HG03342 (cell line): ENCODE measurements around the gene GALNT10.

Experiments used
- ATAC-seq: cut with Tn5 transposase; IDR thresholded peaks from one replicate; pipeline ENCODE4 v1.9.1; 2021; ENCODE audit warnings: mild to moderate bottlenecking, moderate library complexity; ENCODE audit not compliant: unreplicated experiment

GALNT10 gene

DNA sequence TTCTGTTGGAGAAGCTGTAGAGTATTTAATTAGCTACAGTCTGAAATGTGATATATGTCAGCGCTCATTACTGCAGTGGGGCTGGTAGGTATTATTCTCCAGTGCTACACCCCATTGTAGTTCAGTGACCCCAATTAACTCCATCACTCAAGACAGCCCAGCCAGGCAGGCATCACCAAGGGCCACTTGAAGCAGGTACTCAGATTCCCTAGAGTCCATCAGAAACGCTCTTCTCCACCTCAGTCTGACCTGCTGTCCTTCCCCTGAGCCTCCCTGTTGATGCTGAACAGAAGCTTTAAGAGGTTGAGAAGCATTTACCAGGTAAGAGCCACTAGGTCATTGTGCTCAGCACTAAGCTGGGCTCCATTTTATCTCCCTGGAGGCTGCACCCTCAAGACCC lies 71.8 kb downstream of the GALNT10 start:
- no peak for ATAC-seq

DNA sequence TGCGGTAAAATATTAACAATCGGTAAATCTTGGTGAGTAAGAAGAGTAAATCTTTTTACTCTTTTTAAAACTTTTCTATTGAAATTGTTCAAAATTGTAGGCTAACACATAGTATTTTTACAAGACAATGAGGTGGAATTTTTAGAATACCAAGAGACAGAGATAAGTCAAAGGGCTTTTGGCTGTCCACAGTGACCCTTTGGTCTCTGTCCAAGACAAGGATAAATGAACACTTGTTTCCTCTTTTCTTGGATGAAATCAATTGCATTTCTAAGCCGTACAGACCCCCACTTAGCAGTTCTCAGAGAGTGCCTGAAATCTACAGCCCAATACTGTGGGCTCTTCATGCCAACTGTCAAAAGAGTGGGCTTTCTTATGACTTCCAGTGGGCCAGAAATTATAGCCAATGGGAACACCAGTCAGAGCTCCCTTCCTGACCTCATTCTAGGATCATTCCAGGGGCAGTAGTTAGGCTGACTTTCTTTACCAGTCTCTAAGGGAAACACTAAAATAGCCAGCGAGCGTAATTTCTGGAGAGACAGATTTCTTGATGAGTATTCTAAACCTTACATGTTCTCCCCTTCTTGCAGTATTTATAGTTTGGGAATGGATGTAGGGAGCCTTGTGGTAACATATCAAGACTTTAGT lies 74.1 kb downstream of the GALNT10 start:
- no peak for ATAC-seq

DNA sequence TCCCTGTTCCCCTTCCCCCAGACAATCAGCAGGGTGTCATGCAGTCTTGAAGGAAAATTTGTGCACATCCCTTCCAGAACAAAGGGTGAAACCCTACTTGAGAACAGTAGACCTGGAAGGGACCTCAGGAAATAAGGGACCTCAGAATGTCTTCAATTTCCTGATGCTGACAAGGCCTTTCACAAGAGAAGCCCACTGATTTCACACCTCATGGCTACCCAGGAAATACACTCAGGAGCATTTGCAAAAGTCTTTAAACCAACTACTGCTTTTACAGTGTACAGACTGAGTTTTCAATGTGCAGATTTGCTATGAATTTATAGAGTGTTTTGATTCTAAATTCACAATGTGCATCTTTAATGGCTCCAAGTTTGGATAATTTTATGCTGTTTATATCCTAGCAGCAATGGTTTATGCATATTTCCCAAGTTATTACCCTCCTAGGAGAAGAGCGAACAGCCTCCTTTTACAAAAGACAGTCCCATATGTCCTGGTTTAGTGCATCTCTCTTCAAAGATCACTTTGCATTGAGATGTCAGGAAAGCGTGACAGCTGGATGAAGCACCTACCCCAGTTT lies 74.8 kb downstream of the GALNT10 start:
- ATAC-seq = no peak

DNA sequence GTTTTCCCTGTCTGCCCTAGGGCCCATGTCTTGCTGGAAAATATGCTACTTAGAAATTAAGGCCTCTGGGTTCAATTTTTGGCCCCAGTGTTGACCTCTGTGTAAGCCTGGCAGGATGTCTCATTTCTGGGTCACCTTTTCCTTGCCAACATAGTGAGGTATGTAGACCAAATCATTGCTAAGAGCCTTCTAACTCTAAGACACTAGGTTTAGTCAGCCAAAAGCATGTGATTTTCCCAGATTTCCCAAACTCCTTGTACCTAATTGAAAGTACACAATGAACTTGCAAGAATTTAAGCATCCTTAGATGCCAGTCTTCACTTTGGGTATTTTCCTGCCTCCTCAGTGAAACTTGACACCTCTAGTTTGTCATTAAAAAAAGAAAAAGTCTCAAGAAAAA lies 77.0 kb downstream of the GALNT10 start:
- no peak for ATAC-seq

DNA sequence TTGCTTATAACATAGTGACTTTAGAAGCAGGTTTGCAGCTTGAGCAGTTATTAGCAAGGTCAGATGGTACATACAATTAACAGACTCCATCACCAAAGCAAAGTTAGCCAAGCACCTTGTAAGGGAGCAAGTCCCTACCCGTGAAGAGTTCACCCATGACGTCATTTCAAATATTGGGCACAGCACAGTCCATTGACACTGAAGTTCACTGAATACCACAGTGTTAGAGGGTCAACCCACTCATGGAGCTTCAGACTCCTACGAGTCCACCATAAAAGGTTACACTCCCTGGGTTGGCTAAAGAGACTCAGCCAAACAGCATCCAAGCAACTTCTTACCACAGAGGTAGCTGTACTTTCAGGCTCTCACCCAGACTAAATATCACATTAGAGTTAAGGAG lies 77.5 kb downstream of the GALNT10 start:
- ATAC-seq = no peak

DNA sequence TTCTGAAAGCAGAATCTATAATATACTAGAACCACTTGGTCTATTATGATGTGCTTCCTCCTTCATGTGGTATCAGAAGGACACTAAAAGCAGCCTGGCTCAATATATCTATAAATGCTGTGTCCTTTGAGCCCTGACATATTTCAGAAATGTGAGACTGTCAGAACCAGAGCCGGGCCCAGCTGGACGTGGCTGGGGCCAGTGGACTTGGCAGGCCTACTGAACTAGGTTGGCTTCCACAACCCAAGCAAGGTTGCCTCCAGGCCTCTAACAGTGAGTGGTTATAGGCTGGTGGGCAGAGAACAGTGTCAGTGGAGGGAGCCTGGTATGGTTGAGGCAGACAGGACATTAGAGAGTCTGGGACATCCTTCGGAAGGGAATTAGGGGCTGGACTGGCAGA lies 78.9 kb downstream of the GALNT10 start:
- ATAC-seq = no peak

DNA sequence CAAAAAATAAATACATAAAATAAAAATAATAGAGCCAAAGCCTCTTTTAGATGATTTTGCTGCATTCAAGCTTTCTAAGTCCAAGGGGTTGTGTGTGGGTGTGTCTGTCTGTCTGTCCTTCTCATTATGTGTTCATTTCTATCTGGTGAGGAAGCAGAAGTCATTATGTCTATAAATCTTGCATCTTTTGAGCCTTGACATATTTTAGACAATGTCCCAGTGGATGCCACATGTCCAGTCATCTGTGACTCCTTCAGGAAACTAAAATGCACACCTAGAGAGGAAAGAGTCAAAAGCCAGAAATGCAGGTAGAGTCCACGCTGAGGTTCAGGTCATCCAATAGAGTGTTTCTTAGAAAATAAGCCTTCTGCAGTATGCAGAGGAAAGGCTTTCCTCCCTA lies 80.9 kb downstream of the GALNT10 start:
- no peak for ATAC-seq

DNA sequence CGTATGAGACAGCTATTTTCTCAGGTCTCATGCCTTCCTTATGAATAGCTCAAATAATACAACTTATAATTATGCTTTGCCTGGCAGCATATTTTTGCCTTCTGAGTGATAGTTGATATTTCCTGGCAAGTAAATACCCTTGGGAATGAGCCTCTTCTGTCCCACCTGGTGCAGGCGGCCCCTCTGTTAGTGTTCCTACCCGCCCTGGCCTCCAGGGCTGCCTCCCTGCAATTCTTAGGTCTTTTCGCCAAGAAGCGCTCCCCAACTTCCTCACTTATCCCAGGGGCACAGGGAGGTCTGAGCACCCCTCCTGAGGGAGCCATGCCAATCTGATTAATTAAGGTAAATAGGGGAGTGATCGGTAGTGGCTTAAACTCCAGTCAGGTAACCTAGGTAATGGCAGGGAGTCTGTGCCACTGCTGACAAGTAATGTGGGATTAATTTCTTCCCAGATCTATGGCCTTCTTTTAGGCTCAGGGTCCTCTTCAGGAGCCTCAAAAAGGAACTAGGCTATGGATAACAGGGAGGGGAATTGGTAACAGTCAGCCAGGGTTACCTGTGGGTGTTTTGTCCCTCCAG lies 81.5 kb downstream of the GALNT10 start:
- no peak for ATAC-seq

DNA sequence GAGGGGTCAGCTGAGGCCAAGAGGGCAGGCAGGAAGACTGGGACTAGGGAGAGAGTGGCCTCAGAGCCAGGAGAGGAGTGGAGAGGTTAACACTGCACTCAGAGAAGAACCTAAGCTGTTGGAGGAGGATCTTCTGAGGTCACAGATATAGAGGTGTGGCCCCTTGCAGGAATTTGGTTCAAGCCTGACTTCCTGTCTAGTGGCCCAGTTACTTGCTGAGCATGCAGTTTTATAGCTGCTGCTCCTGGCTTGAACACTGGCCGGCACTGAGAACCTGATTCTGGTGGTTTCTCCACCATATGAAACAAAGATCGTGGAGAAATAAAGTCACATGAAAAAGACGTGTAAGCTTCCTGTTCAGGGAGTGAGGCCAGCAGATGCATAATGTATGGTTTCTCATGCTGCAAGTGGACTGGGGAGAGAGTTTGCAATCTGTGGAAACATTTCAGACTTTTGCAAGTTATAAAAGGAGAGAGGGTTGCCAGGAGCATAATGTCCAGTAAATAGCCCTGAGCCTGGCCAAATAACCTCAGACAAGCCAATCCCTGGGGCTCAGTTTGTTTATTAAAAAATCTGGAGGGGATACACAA lies 82.6 kb downstream of the GALNT10 start:
- ATAC-seq = peak; percentile 60

DNA sequence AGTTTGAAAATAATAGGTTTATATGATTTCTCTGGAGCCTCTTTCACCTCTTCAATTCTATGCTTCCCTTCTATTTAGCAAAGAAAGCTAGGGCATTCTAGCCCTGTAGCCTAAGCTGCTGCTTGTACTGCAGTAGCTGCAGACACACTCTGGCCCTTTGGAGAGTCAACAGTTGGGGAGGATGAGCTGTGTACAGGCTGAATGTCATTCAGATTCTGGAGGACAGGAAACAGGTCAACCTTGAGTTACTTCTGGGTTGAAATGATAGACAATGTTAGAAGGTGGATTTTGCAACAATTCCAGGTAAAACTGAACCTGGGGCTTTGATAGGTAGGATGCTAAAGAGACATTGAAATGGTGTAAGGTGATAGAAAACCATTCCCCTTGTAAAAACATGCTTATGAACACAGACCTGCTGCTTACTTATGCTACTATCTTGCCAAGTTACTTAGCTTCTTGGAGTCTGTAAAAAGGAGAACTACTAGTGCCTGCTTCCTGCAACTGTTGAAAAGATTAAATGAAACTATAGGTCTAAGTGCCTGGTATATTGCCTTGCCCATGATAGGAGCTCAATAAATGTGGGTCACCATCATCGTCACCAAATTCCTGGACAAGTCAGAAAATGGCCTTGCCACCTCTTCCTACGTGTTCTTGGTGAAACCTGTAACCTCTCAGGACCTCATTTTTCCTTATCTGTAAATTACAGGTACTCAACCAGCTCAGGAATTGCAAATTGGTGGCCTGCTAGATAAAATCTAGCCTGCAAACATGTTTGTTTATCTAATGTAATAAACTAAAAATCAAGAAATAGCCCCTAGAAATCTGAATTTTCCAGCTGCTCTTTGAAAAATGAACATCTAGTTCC lies 83.7 kb downstream of the GALNT10 start:
- ATAC-seq = no peak

DNA sequence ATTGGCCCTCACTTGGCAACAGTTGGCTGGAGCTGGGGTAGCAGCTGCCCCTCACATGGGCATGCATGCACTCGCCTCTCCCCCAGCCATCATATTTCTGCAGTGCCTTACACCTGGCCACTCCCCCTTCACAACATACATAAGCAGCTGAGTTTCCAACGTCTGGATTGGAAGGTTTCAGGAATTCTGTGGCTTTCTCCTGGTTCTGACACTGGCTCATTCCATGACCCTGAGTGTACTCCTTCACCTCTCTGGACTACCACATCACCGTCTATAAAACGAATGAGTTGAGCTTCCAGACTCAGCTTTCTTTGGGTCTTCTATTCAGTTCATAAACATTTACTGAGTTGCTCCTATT lies 84.3 kb downstream of the GALNT10 start:
- no peak for ATAC-seq

DNA sequence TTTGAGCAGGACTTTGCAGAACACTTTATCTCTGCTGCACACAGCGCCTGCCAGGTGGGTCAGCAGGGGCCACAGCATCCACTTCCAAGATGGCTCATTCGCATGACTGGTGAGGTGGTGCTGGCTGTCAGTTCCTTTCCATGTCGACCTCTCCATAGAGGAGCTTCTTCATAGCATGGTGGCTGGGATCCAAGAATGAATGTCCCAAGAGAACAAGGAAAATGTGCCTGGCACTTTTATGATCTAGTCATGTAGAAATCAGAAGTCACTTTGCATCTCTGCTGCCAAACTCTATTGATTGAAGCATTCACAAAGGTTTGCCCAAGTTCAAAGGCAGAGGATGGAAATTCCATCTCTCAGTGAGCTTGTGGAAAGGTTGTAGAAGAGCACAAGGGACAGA lies 85.0 kb downstream of the GALNT10 start:
- ATAC-seq = no peak

DNA sequence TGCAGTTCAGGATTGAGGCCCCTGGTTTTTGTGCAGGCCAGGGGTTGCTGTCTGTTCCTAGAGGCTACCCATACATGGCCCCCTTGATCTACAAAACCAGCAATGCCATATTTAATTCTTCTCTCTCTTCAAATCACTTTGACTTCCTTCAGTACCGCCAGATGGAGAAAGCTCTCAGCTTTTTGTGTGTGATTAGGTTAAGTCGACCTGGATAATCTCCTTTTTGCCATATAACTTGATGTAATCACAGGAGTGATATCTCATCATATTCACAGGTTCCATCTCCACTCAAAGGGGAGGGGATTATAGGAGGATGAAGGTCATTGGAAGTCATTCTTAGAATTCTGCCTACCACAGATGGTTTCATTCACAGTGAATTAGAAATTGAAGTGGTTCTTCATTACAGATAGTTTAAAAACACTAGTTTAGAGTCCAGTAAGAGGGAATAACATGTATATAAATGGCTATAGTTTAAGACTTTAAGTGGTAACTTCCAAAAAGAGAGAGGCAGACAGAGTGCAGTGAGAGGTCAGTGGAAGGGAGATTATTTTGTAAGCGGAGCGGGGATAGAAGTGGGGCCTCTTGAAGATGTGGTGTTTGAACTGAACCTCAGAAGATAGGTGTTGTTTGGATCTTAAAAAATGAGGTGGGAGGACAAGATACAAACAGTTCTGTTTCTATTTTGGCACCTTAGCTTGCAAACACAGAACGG lies 85.9 kb downstream of the GALNT10 start:
- no peak for ATAC-seq

DNA sequence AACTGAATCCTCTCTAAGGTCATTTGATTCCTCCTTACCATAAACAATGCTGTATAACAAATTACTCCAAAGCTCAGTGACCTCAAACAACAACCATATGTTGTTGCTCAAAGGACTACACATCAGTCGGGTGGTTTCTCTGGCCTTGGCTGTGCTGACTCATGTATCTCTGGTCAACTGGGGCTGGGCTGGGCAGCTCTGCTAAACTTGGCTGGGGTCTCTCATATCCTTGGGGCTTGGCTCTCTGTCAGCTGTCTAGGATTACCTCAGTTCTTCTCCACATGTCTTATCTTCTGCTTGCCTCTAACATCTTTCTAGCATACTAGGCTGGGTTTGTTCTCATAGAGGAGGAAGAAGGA lies 86.4 kb downstream of the GALNT10 start:
- no peak for ATAC-seq

DNA sequence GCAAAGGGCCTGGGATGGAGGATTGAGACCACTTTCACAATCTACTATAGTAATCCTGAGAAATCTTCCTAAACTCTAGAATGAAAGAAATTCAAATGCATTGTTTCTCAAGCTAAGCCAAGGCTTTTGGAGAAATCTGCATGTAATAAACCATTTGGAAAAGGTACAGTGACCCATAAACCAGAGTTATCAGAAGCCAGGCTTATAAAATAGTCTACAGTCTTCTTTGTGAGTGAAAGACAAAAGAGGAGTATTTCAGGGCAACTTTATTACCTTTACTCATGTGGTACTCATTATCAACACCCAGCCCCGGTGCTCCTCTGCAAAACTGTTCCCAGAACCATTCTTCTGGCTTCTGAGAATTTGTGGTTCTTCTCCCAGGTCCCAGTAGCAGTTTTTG lies 87.0 kb downstream of the GALNT10 start:
- no peak for ATAC-seq

DNA sequence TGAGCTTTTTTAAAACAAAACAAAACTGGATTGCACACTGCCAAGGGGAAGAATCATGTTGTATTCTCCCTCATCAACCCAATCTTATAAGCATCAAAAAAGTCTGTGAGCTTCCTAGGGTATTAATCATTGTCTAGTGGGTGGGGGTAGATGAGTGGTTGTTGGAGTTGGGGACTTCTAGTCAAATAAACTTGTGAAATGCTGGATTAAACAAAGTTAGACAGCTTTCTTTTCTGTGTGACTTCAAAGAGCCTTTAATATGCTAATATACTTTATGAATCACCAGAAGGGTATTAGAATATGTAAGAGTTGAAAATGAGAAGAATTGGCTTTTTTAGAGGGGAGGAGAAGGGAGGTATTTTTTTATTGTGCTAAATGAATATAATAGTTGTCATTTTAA lies 87.7 kb downstream of the GALNT10 start:
- ATAC-seq = no peak

DNA sequence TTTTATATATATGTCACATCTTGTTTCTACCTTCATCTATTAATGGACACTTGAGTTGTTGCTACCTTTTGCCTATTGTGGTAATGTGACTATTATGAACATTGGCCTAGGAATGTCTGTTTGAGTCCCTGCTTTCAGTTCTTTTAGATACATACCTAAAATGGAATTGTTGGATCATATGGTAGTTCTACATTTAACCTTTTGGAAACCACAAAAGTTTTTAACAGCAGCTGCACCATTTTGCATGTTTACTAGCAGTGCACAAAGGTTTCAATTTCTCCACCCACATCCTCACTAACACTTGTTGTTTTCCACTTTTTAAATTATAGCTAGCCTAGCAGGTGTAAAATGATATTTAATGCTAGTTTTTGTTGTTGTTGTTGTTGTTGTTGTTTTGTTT lies 88.4 kb downstream of the GALNT10 start:
- ATAC-seq = peak; percentile 56

DNA sequence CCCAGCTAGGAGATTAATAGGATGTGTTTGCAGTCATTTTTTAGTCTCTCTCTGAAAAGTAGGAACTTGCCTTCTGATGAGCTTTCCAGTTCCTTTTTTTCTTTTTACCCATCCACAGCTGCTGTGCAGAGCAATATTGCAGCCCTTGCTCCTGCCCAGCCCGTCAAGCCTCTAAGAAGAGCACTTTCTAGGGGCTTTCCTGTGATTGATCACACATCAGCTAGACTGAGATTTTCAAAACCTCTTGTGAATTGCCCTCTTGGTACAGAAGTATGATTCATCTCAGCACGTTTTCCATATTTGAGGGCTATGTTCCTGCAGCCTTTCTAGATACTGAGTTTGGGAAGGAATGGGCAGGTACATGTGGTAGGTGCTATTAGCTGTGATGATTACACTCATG lies 93.9 kb downstream of the GALNT10 start:
- peak; percentile 93 for ATAC-seq

DNA sequence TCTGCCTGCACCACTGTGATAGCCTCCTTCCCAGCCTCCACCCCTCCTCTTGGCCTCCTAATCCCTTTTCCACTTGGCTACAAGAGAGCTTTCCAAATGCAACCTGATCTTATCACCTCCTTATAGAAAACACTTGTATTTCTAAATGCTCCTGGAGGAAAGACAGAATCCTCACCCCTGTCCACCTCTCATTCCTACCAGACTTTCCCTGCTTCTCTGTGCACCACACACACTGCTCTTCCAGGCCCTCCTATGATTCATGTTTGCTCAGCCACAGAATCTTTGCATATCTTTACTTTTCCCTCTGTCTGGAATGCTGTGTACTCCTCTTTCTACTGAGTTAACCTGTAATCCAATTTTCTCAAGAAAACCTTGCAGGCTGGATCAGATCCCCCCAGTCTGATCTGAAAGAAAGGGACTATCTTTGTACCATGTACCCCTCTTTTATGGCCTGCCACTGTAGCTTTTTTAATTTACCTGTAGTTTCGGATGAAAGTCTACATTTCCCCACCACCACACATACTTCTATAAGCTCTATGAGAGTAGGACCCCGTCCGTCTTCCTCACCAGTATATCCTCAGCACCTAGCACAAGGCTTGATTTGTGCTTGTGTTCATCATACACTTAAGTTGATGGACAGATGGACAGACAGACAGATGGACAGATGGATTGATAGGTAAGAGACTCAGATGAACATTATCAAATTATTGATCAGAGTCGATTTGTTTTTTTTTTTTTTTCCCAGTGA lies 95.3 kb downstream of the GALNT10 start:
- ATAC-seq = no peak

DNA sequence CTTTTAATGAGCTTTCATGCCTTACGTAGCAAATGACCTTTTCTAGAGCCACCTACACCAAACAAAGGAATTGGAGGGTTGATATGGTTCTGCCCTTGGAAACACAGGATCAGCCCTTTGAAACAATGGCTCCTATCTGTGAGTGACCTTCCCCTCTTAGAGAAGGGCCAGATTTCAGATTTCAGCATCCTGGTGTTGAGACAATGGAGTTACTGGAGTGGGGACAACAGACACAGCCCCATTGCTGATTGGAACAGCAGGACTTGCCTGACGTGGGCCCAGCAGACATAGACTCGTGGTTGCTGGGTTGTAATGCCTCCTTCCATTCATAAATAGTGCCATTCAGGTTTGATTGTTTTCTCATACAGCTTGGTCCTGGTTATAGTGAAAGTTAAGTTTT lies 96.0 kb downstream of the GALNT10 start:
- no peak for ATAC-seq
